Tibial nerve (tissue), 3 donors: Measurements from ENCODE around the gene MMS22L.

Experiments
- CTCF ChIP-seq, 5 experiments: fragments of 200-600 bp in 3 of 5; fragments of 450-650 bp in 2 of 5; sonication (generic) in 3 of 5; IDR thresholded peaks; one replicate each; pipeline ENCODE4 v1.5.1; 2016 to 2019; ENCODE audit warnings: antibody characterized with exemption in 5 of 5, mild to moderate bottlenecking in 3 of 5, moderate library complexity in 2 of 5
- POLR2A ChIP-seq, 2 donors: fragments of 450-650 bp; IDR thresholded peaks; one replicate each; pipeline ENCODE4 v1.6.1; 2017; ENCODE audit warnings: antibody characterized with exemption in 2 of 2, mild to moderate bottlenecking in 2 of 2, moderate library complexity in 2 of 2

GRCh38 chr6:97316978-97317377, 34.0 kb upstream of the MMS22L start:
- TF ChIP-seq CTCF (IDR thresholded peaks at IDR 0.05) (no peak), POLR2A (IDR thresholded peaks at IDR 0.05) (no peak)
